ENCODE results near the gene PPFIBP1. TPM values are rescaled to one million over a fixed set of nuclear protein-coding genes. Genes with fewer than 3 reads are reported as not detected.
A peak's percentile ranks its signal among the peaks of the same experiment; 100 is the strongest.

The PPFIBP1 gene
- total and polyA plus RNA-seq, 9 of the 15 experiments (the other 6 are each of a cell fraction or from before 2014, with no cell fraction given): 0.46 to 3.5 (median 1.8) TPM

- TF ChIP-seq, protein P1, sequence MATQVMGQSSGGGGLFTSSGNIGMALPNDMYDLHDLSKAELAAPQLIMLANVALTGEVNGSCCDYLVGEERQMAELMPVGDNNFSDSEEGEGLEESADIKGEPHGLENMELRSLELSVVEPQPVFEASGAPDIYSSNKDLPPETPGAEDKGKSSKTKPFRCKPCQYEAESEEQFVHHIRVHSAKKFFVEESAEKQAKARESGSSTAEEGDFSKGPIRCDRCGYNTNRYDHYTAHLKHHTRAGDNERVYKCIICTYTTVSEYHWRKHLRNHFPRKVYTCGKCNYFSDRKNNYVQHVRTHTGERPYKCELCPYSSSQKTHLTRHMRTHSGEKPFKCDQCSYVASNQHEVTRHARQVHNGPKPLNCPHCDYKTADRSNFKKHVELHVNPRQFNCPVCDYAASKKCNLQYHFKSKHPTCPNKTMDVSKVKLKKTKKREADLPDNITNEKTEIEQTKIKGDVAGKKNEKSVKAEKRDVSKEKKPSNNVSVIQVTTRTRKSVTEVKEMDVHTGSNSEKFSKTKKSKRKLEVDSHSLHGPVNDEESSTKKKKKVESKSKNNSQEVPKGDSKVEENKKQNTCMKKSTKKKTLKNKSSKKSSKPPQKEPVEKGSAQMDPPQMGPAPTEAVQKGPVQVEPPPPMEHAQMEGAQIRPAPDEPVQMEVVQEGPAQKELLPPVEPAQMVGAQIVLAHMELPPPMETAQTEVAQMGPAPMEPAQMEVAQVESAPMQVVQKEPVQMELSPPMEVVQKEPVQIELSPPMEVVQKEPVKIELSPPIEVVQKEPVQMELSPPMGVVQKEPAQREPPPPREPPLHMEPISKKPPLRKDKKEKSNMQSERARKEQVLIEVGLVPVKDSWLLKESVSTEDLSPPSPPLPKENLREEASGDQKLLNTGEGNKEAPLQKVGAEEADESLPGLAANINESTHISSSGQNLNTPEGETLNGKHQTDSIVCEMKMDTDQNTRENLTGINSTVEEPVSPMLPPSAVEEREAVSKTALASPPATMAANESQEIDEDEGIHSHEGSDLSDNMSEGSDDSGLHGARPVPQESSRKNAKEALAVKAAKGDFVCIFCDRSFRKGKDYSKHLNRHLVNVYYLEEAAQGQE (IDR thresholded peaks at IDR 0.05; ENCODE audit: borderline replicate concordance): peak; percentile 5; the same call in 1 of the 2 replicates
- TF ChIP-seq, protein P1 (CRISPR knock-in tag; IDR thresholded peaks at IDR 0.05; ENCODE audit: low read depth): no peak
- TF ChIP-seq RUNX1 (IDR thresholded peaks at IDR 0.05; ENCODE audit: low read depth) (no peak), RNF2 (IDR thresholded peaks at IDR 0.05) (peak; percentile 45; the same call in 1 of the 2 replicates), CEBPG (CRISPR knock-in tag; IDR thresholded peaks at IDR 0.05) (peak; percentile 97), CEBPG (tag; conservative IDR thresholded peaks at IDR 0.05 in 1 of 2, IDR thresholded peaks at IDR 0.05 in 1 of 2) (peak; percentile 99 to 100), EGR1 (conservative IDR thresholded peaks at IDR 0.05) (peak; percentile 67), SMAD3 (CRISPR knock-in tag; conservative IDR thresholded peaks at IDR 0.05) (no peak), GMEB1 (CRISPR knock-in tag; IDR thresholded peaks at IDR 0.05) (no peak)
These were observed 26.0 kb downstream of the PPFIBP1 start (continued) for GRCh38 chr12:27549801-27550652.

All from K562 (cell line).